PFSK-1 (cell line): ENCODE data around the gene OR1S2.

Source experiments
- FOXP2 ChIP-seq: optimal IDR thresholded peaks from 2 replicates; pipeline ENCODE3; 2011; ENCODE audit warnings: borderline replicate concordance, control low read depth, inconsistent platforms; ENCODE audit not compliant: insufficient read depth; ENCODE audit errors: extremely low read length, extremely low read depth
- POLR2AphosphoS5 ChIP-seq: IDR thresholded peaks from 2 replicates; pipeline ENCODE4 v1.6.1; 2012; ENCODE audit warnings: low read depth, mild to moderate bottlenecking, control low read depth, low read length, moderate library complexity
- SIN3A ChIP-seq: IDR thresholded peaks from 2 replicates; pipeline ENCODE4 v1.6.1; 2012; ENCODE audit warnings: mild to moderate bottlenecking, low read length, moderate library complexity, borderline replicate concordance; ENCODE audit not compliant: insufficient read depth
- TAF1 ChIP-seq: IDR thresholded peaks from 2 replicates; pipeline ENCODE4 v1.6.1; 2012; ENCODE audit warnings: low read length, control low read depth, borderline replicate concordance; ENCODE audit not compliant: insufficient read depth
- TF ChIP-seq, protein P1 (sequence below), 2 experiments: IDR thresholded peaks; 2 replicates each; pipeline versions ENCODE4 v1.6.1 to v1.8.0; 2011 to 2012; ENCODE audit warnings: low read depth in 2 of 2, low read length in 2 of 2, control low read depth in 1 of 2, inconsistent platforms in 1 of 2, mild to moderate bottlenecking in 1 of 2, moderate library complexity in 1 of 2; ENCODE audit not compliant: insufficient read depth in 1 of 2

DNA sequence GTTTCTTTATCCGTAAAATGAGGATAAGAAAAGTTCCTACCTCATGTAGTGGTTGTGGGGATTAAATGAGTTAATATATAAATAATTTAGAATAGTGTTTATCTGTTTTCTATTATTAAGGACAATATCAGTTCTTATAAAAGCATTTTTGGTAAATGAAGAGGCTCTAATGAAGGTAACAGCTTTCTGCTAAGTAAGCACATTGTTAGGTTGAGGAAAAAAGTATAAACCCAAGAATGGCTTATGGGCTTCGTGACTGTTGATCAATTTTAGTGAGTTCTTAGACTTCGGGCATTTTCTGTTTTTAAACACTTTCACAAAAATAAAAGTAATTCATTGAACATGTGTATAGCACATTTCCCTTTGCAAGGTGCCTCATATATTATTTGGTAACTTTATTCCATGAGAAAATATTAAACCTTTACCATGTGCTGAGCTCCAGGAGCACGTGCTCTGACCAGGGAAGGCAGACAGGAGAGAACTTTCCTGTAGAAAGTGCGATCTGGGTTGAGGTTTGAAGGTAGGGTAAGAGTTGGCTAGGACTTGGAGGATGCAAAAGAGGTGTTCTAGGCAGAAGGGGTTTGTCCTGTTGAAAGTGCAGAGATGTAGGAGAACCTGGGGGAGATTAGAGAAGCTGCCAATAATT, 26.4 kb downstream of the OR1S2 start:
- TF ChIP-seq TAF1 (no peak), SIN3A (no peak), FOXP2 (no peak), POLR2AphosphoS5 (no peak)
- TF ChIP-seq, protein P1, sequence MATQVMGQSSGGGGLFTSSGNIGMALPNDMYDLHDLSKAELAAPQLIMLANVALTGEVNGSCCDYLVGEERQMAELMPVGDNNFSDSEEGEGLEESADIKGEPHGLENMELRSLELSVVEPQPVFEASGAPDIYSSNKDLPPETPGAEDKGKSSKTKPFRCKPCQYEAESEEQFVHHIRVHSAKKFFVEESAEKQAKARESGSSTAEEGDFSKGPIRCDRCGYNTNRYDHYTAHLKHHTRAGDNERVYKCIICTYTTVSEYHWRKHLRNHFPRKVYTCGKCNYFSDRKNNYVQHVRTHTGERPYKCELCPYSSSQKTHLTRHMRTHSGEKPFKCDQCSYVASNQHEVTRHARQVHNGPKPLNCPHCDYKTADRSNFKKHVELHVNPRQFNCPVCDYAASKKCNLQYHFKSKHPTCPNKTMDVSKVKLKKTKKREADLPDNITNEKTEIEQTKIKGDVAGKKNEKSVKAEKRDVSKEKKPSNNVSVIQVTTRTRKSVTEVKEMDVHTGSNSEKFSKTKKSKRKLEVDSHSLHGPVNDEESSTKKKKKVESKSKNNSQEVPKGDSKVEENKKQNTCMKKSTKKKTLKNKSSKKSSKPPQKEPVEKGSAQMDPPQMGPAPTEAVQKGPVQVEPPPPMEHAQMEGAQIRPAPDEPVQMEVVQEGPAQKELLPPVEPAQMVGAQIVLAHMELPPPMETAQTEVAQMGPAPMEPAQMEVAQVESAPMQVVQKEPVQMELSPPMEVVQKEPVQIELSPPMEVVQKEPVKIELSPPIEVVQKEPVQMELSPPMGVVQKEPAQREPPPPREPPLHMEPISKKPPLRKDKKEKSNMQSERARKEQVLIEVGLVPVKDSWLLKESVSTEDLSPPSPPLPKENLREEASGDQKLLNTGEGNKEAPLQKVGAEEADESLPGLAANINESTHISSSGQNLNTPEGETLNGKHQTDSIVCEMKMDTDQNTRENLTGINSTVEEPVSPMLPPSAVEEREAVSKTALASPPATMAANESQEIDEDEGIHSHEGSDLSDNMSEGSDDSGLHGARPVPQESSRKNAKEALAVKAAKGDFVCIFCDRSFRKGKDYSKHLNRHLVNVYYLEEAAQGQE (IDR thresholded peaks at IDR 0.05; ENCODE audit: insufficient read depth in 1 of 2, low read depth in 2 of 2, low read length in 2 of 2): no peak
